GM18526 (cell line): Measurements from ENCODE around the gene DNAJB2.
A peak's percentile ranks its signal among the peaks of the same experiment; 100 is the strongest.

Source experiments
- POLR2A ChIP-seq: IDR thresholded peaks from 3 replicates; pipeline ENCODE4 v1.6.1; 2011; ENCODE audit not compliant: insufficient read length; ENCODE audit errors: extremely low read depth

DNAJB2 gene

GRCh38 chr2:219252084-219252483 lies 27.1 kb upstream of the DNAJB2 start:
- TF ChIP-seq POLR2A = no peak

GRCh38 chr2:219252570-219252899 lies 26.6 kb upstream of the DNAJB2 start:
- TF ChIP-seq POLR2A = no peak

DNA sequence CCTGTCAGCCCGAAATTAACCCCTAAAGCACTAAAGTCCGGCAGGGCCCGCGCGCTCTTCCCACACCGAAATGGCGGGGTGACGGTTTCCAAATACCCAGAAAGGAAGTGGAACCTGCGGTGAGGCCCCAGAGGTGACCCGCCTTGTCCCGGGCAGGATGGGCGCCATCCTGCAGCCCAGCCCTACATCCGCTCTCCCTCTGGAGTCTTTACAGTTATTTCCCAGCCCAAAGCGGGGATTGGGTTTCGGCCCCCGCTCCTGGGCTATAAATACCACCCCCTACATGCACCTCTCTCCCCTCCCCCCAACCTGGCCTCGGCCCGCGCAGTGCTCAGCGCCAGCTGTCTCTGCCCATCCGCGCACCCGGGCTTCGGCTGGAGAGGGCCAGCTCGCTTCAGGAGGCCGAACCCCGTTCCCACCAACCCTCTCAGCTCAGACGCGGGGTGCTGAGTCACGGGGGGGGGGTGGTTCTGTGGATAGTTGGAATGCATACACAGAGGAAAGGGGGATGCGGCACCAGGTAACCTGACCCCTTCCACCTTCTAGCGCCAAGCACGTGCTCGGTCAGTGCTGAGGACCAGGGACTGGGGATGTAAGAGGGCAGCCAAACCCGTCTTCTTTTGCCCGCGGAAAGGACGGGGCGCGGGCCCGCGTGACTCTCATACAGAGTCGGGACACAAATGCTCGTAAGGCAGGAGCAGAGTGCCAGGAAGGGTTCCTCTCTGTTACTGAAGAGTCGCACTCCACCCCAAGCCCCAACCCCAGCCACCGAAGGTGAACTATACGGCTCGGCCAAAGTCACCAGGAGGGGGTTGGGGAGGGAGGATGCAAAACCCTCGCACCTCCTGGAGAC lies 26.0 kb upstream of the DNAJB2 start, which contains the start of gene TUBA4B:
Gene TUBA4B, plus strand, starts transcription at position 344 of the 853 bp plus-strand sequence. Its CDS starts 165 bp downstream, at position 509.
- no peak for TF ChIP-seq POLR2A

GRCh38 chr2:219253753-219254589 lies 25.2 kb upstream of the DNAJB2 start, which contains the start of gene TUBA4A:
TUBA4A (minus strand) TSS chr2:219253918; CDS start chr2:219253858, 60 bp downstream.
- TF ChIP-seq POLR2A = peak; percentile 100

- no peak for TF ChIP-seq POLR2A
Observed at GRCh38 chr2:219254590-219255201, 24.5 kb upstream of the DNAJB2 start.

DNA sequence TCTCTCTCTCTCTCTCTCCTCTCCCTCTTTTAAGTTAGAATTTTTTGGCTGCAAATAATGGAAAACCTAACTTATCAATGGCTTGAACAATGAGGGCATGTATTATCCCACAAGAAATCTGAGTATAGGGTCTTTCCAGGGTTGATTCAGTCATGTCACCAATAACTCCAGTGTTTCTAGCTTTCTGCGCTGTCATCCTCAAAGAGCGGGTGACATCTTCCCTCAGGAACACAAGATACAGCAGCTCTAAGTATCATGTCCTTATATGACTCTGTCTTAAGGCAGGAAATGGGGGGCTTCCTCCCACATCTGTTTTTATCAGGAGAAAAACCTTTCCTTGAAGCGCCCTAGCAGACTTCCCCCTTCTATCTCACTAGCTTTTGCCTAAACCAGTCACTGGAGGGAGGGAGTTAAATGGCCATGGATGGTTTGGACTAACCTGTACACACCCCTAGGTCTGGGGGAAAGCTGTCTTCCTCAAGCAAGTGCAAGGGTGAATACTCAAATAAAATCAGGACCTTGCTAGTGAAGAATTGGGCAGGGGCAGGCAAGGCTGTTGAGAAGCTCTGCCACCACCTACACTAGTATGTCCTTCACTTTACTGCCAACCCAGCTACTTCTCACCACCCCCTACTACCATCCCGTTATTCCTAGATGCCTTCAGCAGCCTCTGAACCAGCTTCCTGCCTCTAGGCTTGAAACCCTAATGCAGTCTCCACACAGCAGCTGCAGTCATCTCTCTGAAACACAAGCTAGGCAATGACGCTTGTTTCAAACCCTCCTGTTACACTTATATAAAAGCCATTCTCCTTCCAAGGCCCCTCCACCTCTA lies 17.9 kb upstream of the DNAJB2 start:
- no peak for TF ChIP-seq POLR2A

DNA sequence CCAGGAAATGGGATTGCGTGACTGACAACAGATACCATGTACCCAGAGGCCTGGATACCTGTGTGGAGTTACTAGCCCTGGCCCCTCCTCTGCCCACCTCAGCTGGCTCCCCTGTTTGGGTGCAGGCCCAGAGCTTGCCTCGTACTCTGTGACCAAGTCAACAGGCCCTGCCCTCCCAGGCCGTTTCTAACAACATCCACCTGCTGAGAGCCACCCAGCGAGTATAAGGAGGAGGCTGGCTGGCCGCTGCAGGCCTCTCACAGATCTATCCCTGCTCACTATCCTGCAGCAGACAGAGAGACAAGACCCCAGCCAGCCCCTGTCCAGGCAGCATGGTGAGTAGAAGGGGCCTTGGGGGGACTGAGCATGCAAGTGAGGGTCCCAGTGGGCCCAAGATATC lies 12.9 kb upstream of the DNAJB2 start:
- no peak for TF ChIP-seq POLR2A

- TF ChIP-seq POLR2A = no peak
Observed at GRCh38 chr2:219266886-219267285, 12.3 kb upstream of the DNAJB2 start.

DNA sequence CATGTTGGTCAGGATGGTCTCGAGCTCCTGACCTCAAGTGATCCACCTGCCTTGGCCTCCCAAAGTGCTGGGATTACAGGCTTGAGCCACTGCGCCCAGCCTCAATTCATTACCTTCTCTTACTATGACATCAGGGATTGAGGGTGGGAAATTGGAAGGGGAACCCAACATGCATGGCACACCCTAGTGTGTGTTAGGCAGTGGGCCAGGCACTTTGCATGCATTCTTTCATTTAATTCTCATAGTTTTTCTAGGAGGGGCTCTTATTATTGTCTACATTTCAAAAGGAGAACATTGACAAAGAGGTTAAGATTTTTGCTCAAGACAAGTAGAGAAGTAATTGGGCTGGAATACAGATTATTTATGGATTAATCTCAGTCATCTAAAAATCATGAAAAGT lies 10.9 kb upstream of the DNAJB2 start:
- no peak for TF ChIP-seq POLR2A

GRCh38 chr2:219269362-219270054 lies 9.7 kb upstream of the DNAJB2 start:
- no peak for TF ChIP-seq POLR2A

- no peak for TF ChIP-seq POLR2A
Observed at GRCh38 chr2:219270055-219270372, 9.2 kb upstream of the DNAJB2 start.

- no peak for TF ChIP-seq POLR2A
Observed at GRCh38 chr2:219271021-219271420, 8.1 kb upstream of the DNAJB2 start.

DNA sequence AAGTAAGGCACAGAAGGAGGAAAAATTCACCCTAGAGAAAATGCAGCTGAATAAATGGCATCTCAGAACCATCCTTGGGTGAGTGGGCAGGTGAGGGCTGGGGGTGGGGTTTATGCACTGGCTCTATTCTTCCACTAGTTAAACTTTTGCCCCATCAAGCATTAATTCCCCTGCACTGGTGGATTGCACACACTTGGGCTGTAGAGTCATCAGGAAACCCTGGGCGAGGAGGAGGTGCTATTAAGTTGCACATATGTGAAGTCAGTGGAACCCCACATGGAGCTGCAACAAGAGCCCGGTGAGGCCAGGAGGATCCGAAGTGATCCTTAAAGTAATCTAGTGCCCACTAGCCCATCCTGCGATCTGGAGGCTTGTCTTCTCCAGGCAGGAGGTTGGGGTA lies 6.8 kb upstream of the DNAJB2 start:
- TF ChIP-seq POLR2A = no peak

DNA sequence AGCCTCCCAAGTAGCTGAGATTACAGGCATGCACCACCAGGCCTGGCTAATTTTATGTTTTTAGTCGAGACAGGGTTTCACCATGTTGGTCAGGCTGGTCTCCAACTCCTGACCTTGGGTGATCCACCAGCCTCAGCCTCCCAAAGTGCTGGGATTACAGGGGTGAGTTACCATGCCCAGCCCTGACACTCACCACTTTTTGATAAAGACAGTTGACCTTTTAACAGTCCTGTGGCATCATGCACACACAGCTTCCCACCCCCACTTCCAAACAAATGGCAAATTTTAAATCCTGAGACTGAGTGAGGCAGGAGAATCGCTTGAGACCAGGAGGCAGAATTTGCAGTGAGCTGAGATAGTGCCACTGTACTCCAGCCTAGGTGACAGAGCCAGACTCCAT lies 6.2 kb upstream of the DNAJB2 start:
- TF ChIP-seq POLR2A = no peak

GRCh38 chr2:219273937-219274336 lies 5.2 kb upstream of the DNAJB2 start:
- TF ChIP-seq POLR2A = no peak

GRCh38 chr2:219274361-219274921 lies 4.7 kb upstream of the DNAJB2 start:
- TF ChIP-seq POLR2A = no peak
